PC-3 (cell line): ENCODE data around the gene ASPSCR1. TPM values are rescaled to one million over a fixed set of nuclear protein-coding genes. Genes with fewer than 3 reads are reported as not detected.

Experiments used
- ATAC-seq: fragments of 200-7000 bp; cut with Tn5 transposase; 2 replicates; pipeline ENCODE4 v1.9.1; 2020; ENCODE audit warnings: mild to moderate bottlenecking, moderate library complexity
- BruUV-seq: library from RNA; stranded (reverse); fragments of 400-500 nt; replicated peaks from 2 replicates; lab custom pipeline; 2021; lab: Mats Ljungman, UMichigan
- CTCF ChIA-PET: fragments of 300-600 bp; sonication (Branson Sonifier 250); formaldehyde crosslinking; loops from one replicate; lab custom pipeline; 2022; ENCODE audit warnings: antibody characterized with exemption; lab: Charles Lee
- POLR2A ChIA-PET: fragments of 300-600 bp; sonication (Branson Sonifier 250); formaldehyde crosslinking; loops from one replicate; lab custom pipeline; 2022; ENCODE audit warnings: antibody characterized with exemption; ENCODE audit not compliant: unreplicated experiment; lab: Charles Lee
- DNase-seq: peaks from one replicate; pipeline ENCODE4 v3.0.0-alpha.2; 2015
- H2AFZ ChIP-seq: fragments of 300-600 bp; sonication (generic); 2 replicates; pipeline ENCODE4 v1.6.0; 2016; ENCODE audit warnings: antibody characterized with exemption, low read length
- H3F3A ChIP-seq: fragments of 300-600 bp; sonication (generic); one replicate; pipeline ENCODE4 v1.6.0; 2017; ENCODE audit warnings: antibody characterized with exemption, low read length, control low read depth, mild to moderate bottlenecking; ENCODE audit not compliant: unreplicated experiment
- H3K27ac ChIP-seq: fragments of 300-600 bp; sonication (generic); 2 replicates; pipeline ENCODE4 v1.5.1; 2016; ENCODE audit warnings: mild to moderate bottlenecking, low read length
- H3K27me3 ChIP-seq: fragments of 300-600 bp; sonication (generic); 2 replicates; pipeline ENCODE4 v1.6.1; 2016; ENCODE audit warnings: low read length, mixed read lengths
- H3K36me3 ChIP-seq: fragments of 300-600 bp; sonication (generic); 2 replicates; pipeline ENCODE4 v1.6.1; 2016; ENCODE audit warnings: low read depth, mixed run types, low read length, mixed read lengths
- H3K4me1 ChIP-seq: fragments of 300-600 bp; sonication (generic); 2 replicates; pipeline ENCODE4 v1.5.1; 2016; ENCODE audit warnings: low read length; ENCODE audit not compliant: insufficient read depth
- H3K4me2 ChIP-seq: fragments of 300-600 bp; sonication (generic); 2 replicates; pipeline ENCODE4 v1.6.0; 2016; ENCODE audit warnings: low read length
- H3K4me3 ChIP-seq: fragments of 300-600 bp; sonication (generic); 2 replicates; pipeline ENCODE4 v1.5.1; 2016; ENCODE audit warnings: mild to moderate bottlenecking, low read length, mixed read lengths
- H3K79me2 ChIP-seq: fragments of 300-600 bp; sonication (generic); 2 replicates; pipeline ENCODE4 v1.6.1; 2017; ENCODE audit warnings: low read length, mixed read lengths
- H3K9ac ChIP-seq: fragments of 300-600 bp; sonication (generic); 2 replicates; pipeline ENCODE4 v1.6.0; 2016; ENCODE audit warnings: mild to moderate bottlenecking, low read length
- H3K9me2 ChIP-seq: fragments of 300-600 bp; sonication (generic); replicated peaks from 2 replicates; pipeline ENCODE4 v1.6.1; 2016; ENCODE audit warnings: mixed run types, low read length, mixed read lengths
- H3K9me3 ChIP-seq: fragments of 300-600 bp; sonication (generic); 2 replicates; pipeline ENCODE4 v1.6.1; 2016; ENCODE audit warnings: low read length, mixed read lengths
- H4K20me1 ChIP-seq: fragments of 300-600 bp; sonication (generic); 2 replicates; pipeline ENCODE4 v1.6.1; 2016; ENCODE audit warnings: low read length, mixed read lengths
- EZH2 ChIP-seq: fragments of 300-600 bp; sonication (generic); IDR thresholded peaks from one replicate; pipeline ENCODE4 v1.6.1; 2017; ENCODE audit warnings: antibody characterized with exemption, mild to moderate bottlenecking, low read length; ENCODE audit not compliant: unreplicated experiment
- EZH2phosphoT487 ChIP-seq: fragments of 300-600 bp; sonication (generic); IDR thresholded peaks from 2 replicates; pipeline ENCODE4 v1.6.1; 2018; ENCODE audit warnings: mild to moderate bottlenecking, antibody characterized with exemption, low read length, borderline replicate concordance
- intact Hi-C: fragments of 100-400 bp; cut with micrococcal nuclease; formaldehyde crosslinking; loops from 2 replicates; pipeline ENCODE4 v1.9.0; 2023
- total RNA-seq: library from RNA; depleted of rRNA; stranded (reverse); fragments of >200 nt; gene quantifications from 2 replicates; pipeline ENCODE4 v1.2.3, GENCODE V29; 2014
- TF ChIP-seq, protein P1 (sequence below): fragments of 300-600 bp; sonication (generic); conservative IDR thresholded peaks from 2 replicates; pipeline ENCODE4 v1.5.1; 2017; ENCODE audit warnings: antibody characterized with exemption, low read depth, mild to moderate bottlenecking, low read length

The ASPSCR1 gene
- total RNA-seq, 1 experiment from 2014 or later = 31.5 TPM

DNA sequence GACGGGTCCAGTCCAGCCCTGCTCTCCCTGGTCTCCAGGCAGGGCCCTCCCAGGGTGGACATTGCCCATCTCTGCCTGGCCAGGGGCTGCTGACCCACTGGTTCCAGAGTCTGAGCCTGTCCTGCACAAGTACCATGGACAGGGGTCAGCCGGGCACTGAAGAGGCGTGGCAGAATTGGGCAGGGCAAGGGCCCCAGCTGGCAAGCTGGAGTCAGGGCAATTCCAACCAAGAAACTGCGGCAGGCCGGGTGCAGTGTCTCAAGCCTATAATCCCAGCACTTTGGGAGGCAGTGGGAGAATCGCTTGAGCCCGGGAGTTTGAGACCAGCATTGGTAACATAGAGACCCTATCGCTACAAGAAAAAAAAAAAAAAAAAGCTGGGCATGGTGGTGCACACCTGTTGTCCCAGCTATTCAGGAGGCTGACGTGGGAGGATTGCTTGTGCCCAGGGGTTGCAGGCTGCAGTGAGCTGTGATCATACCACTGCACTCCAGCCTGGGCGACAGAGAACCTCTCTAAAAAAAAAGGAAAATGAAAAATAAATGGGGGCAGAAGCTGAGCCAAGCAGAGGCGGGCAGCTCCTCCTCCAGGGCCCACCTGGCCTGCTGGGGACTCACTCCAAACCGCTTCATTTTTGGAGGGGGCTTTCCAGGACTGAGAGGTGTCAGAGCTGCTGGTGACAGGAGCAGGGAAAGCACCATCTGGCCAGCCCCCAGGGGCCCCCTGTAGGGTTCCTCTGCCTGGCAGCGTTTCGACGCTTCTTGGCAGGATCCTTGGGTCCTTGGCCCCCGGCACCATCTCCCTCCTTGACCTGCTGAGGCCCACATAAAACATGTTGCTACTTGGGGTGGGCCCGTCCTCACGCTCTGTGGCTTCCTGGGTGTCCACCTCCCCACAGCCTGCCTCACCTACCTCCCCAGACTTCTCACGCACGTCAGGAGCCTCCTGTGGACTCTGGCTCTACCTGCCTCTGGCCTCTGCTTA lies 47.0 kb upstream of the ASPSCR1 start:
- Histone ChIP-seq H3K27ac (no peak overlapping the region), H3F3A (no peaks in the 10 kb centered on the region), H3K9me2 (no peaks in the 10 kb centered on the region), H3K4me2 (no peak overlapping the region), H3K4me1 (peaks cover 17% of the 10 kb centered on the region), H3K9me3 (no peaks in the 10 kb centered on the region), H3K36me3 (no peaks in the 10 kb centered on the region), H3K9ac (no peak overlapping the region), H2AFZ (no peak overlapping the region), H3K4me3 (no peak overlapping the region), H3K27me3 (no peaks in the 10 kb centered on the region), H4K20me1 (no peaks in the 10 kb centered on the region), H3K79me2 (peaks cover 34% of the 10 kb centered on the region)
- intact Hi-C loops = no loop called here
- DNase-seq (peak; percentile 31), ATAC-seq (no peak)
- CTCF ChIA-PET = interaction anchor here (0.6 kb wide), 1 partner anchor 18 kb away, joined by 4 read pairs; no protein-coding TSS in a partner anchor
- no peak for TF ChIP-seq EZH2phosphoT487
- TF ChIP-seq, protein P1, sequence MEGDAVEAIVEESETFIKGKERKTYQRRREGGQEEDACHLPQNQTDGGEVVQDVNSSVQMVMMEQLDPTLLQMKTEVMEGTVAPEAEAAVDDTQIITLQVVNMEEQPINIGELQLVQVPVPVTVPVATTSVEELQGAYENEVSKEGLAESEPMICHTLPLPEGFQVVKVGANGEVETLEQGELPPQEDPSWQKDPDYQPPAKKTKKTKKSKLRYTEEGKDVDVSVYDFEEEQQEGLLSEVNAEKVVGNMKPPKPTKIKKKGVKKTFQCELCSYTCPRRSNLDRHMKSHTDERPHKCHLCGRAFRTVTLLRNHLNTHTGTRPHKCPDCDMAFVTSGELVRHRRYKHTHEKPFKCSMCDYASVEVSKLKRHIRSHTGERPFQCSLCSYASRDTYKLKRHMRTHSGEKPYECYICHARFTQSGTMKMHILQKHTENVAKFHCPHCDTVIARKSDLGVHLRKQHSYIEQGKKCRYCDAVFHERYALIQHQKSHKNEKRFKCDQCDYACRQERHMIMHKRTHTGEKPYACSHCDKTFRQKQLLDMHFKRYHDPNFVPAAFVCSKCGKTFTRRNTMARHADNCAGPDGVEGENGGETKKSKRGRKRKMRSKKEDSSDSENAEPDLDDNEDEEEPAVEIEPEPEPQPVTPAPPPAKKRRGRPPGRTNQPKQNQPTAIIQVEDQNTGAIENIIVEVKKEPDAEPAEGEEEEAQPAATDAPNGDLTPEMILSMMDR = no peak
- no peak for TF ChIP-seq EZH2
- POLR2A ChIA-PET = no interaction called here
- BruUV-seq = TSS peak; percentile 14

DNA sequence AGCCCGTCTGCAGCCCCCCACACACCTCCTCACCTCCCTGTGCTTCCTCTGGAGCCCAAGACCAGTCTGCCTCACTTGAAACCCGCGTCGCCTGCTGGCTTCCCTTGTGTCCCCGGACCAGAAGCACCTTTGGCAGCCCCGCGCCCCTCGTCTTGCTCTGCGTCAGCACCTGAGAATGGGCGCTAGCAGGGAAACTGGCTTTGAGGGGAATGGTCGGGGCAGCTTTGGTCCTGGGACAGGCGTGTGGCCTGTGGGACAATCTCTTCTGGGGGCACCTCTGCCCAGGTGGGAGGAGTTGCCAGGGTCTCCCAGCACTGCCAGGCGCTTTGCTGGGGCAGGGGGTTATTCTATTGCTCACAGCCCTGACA lies 46.3 kb upstream of the ASPSCR1 start:
- no peaks in the 10 kb centered on the region for H4K20me1 ChIP-seq
- H3K36me3 ChIP-seq = no peaks in the 10 kb centered on the region
- peaks cover 33% of the 10 kb centered on the region for H3K79me2 ChIP-seq
- no peaks in the 10 kb centered on the region for H3K27me3 ChIP-seq
- no TSS peak for BruUV-seq
- H3K4me3 ChIP-seq = no peak overlapping the region
- H2AFZ ChIP-seq = no peak overlapping the region
- H3K9ac ChIP-seq = no peak overlapping the region
- H3K9me2 ChIP-seq = no peaks in the 10 kb centered on the region
- DNase-seq (no peak), ATAC-seq (no peak)
- no peaks in the 10 kb centered on the region for H3F3A ChIP-seq
- ChIA-PET CTCF (interaction anchor here (0.6 kb wide), 1 partner anchor 18 kb away, joined by 4 read pairs; no protein-coding TSS in a partner anchor), POLR2A (no interaction called here)
- no peak overlapping the region for H3K27ac ChIP-seq
- H3K4me2 ChIP-seq = no peak overlapping the region
- intact Hi-C loops = no loop called here
- H3K9me3 ChIP-seq = no peaks in the 10 kb centered on the region
- TF ChIP-seq EZH2 (no peak), EZH2phosphoT487 (no peak)
- TF ChIP-seq, protein P1 = no peak
- H3K4me1 ChIP-seq = peaks cover 16% of the 10 kb centered on the region
